ENCODE results near the gene MAP3K1. TPM values are rescaled to one million over a fixed set of nuclear protein-coding genes. Genes with fewer than 3 reads are reported as not detected.

Gene MAP3K1
- total RNA-seq, 1 experiment from 2014 or later = 26.1 TPM

DNA sequence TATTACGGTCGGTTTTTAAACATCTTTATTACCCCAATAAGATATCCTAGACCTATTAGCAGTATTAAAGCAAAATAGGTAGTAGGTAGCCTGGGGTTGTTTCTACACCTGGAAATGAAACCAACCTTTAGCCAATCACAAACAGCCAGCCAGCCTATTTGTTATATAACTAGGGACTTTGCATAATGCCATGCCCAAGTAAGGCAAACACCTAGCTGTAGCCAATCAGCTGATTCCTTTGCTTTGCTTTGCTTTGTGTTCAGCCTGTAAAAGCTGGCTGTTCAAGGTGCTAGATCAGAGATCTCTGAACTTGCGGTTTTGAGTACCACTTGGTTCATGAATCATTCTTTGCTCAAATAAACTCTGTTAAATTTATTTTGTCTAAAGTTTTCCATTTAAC, 47.6 kb downstream of the MAP3K1 start:
- Histone ChIP-seq H3F3A (ENCODE audit: insufficient read depth, low read depth) (peaks cover 4% of the 10 kb centered on the region; the same call in 1 of the 2 replicates), H3K9me3 (ENCODE audit: insufficient read depth, low read depth) (no peaks in the 10 kb centered on the region), H3K79me2 (ENCODE audit: low read depth) (peaks cover 16% of the 10 kb centered on the region), H3K27ac (no peak overlapping the region), H3K27me3 (ENCODE audit: insufficient read depth, low read depth) (no peaks in the 10 kb centered on the region), H3K4me2 (no peak overlapping the region), H3K4me3 (no peak overlapping the region), H3K9me2 (ENCODE audit: insufficient read depth) (no peaks in the 10 kb centered on the region), H4K20me1 (ENCODE audit: insufficient read depth) (no peaks in the 10 kb centered on the region), H2AFZ (no peak overlapping the region), H3K36me3 (ENCODE audit: low read depth) (peaks cover 54% of the 10 kb centered on the region), H3K4me1 (replicated peaks; ENCODE audit: insufficient read depth) (no peaks in the 10 kb centered on the region)
- DNase-seq = no peak
- TF ChIP-seq, protein P1, sequence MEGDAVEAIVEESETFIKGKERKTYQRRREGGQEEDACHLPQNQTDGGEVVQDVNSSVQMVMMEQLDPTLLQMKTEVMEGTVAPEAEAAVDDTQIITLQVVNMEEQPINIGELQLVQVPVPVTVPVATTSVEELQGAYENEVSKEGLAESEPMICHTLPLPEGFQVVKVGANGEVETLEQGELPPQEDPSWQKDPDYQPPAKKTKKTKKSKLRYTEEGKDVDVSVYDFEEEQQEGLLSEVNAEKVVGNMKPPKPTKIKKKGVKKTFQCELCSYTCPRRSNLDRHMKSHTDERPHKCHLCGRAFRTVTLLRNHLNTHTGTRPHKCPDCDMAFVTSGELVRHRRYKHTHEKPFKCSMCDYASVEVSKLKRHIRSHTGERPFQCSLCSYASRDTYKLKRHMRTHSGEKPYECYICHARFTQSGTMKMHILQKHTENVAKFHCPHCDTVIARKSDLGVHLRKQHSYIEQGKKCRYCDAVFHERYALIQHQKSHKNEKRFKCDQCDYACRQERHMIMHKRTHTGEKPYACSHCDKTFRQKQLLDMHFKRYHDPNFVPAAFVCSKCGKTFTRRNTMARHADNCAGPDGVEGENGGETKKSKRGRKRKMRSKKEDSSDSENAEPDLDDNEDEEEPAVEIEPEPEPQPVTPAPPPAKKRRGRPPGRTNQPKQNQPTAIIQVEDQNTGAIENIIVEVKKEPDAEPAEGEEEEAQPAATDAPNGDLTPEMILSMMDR (conservative IDR thresholded peaks at IDR 0.05) = no peak
- no peak for TF ChIP-seq EZH2 (IDR thresholded peaks at IDR 0.05; ENCODE audit: low read depth)
- ChIA-PET POLR2A (ENCODE audit: unreplicated experiment) (no interaction called here), CTCF (no interaction called here)
- no TSS peak for BruUV-seq (replicated peaks)
- intact Hi-C loops (cut with micrococcal nuclease; ENCODE audit: unreplicated experiment) = no loop called here

DNA sequence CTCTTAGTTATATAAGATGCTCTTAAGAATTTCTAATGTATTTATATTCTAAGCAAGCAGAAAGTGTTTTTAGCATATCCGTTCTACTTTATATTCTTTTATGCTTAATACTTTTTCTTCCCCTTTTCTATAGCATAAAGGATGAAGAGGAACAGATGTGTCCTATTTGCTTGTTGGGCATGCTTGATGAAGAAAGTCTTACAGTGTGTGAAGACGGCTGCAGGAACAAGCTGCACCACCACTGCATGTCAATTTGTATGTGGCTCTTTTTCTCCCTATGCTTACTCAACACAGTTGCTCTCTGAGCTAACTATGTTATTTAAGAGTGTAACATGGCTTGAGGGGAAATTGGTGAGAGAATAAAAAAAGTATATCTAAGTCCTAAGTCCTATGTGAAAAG, 56.4 kb downstream of the MAP3K1 start:
- no peaks in the 10 kb centered on the region for H3F3A ChIP-seq (ENCODE audit: insufficient read depth, low read depth)
- no peaks in the 10 kb centered on the region for H3K9me3 ChIP-seq (ENCODE audit: insufficient read depth, low read depth)
- no peaks in the 10 kb centered on the region for H3K27me3 ChIP-seq (ENCODE audit: insufficient read depth, low read depth)
- intact Hi-C loops (cut with micrococcal nuclease; ENCODE audit: unreplicated experiment) = loop anchor here (10.0 kb wide), 1 partner anchor 937 kb away; no protein-coding TSS in a partner anchor
- peaks cover 6% of the 10 kb centered on the region; the same call in 1 of the 2 replicates for H3K79me2 ChIP-seq (ENCODE audit: low read depth)
- H2AFZ ChIP-seq = no peak overlapping the region
- H3K36me3 ChIP-seq (ENCODE audit: low read depth) = peaks cover 68% of the 10 kb centered on the region
- no peaks in the 10 kb centered on the region for H3K9me2 ChIP-seq (ENCODE audit: insufficient read depth)
- H3K4me2 ChIP-seq = no peak overlapping the region
- no TSS peak for BruUV-seq (replicated peaks)
- no peak overlapping the region for H3K4me3 ChIP-seq
- TF ChIP-seq EZH2 (IDR thresholded peaks at IDR 0.05; ENCODE audit: low read depth) = no peak
- TF ChIP-seq, protein P1 (conservative IDR thresholded peaks at IDR 0.05) = no peak
- DNase-seq = no peak
- no peak overlapping the region for H3K27ac ChIP-seq
- POLR2A ChIA-PET (ENCODE audit: unreplicated experiment) = interaction anchor here (0.6 kb wide), 1 partner anchor 22 kb away, joined by 3 read pairs; no protein-coding TSS in a partner anchor
- CTCF ChIA-PET = no interaction called here
- H3K4me1 ChIP-seq (replicated peaks; ENCODE audit: insufficient read depth) = no peaks in the 10 kb centered on the region
- no peaks in the 10 kb centered on the region for H4K20me1 ChIP-seq (ENCODE audit: insufficient read depth)

DNA sequence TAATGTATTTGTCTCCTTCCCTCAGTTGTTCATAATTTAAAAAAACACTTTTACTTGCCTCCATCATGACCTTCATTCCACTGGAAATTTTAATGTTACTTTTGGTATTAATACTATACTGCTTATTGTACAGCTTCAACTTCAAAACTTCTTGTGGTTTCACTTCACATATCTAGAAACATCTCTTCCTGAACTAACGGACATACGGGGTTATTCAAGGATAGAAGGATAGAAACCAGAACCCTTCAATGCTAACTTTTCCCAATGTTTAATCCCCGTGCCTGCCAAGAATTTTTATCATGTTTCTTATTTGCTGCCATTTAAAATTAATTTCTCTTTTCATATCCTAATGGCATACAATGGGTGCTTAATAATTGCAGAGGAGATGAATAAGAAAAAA, 57.7 kb downstream of the MAP3K1 start:
- Histone ChIP-seq H3K36me3 (ENCODE audit: low read depth) (peaks cover 69% of the 10 kb centered on the region), H3K9me3 (ENCODE audit: insufficient read depth, low read depth) (no peaks in the 10 kb centered on the region), H3K4me1 (replicated peaks; ENCODE audit: insufficient read depth) (no peaks in the 10 kb centered on the region), H3K4me3 (no peak overlapping the region), H3K27me3 (ENCODE audit: insufficient read depth, low read depth) (no peaks in the 10 kb centered on the region), H3K79me2 (ENCODE audit: low read depth) (peaks cover 12% of the 10 kb centered on the region; the same call in 1 of the 2 replicates), H3K4me2 (no peak overlapping the region), H4K20me1 (ENCODE audit: insufficient read depth) (no peaks in the 10 kb centered on the region), H3F3A (ENCODE audit: insufficient read depth, low read depth) (no peaks in the 10 kb centered on the region), H2AFZ (no peak overlapping the region), H3K27ac (no peak overlapping the region), H3K9me2 (ENCODE audit: insufficient read depth) (no peaks in the 10 kb centered on the region)
- TF ChIP-seq EZH2 (IDR thresholded peaks at IDR 0.05; ENCODE audit: low read depth) = no peak
- TF ChIP-seq, protein P1 (conservative IDR thresholded peaks at IDR 0.05) = no peak
- intact Hi-C loops (cut with micrococcal nuclease; ENCODE audit: unreplicated experiment) = loop anchor here (10.0 kb wide), 1 partner anchor 938 kb away; no protein-coding TSS in a partner anchor
- POLR2A ChIA-PET (ENCODE audit: unreplicated experiment) = no interaction called here
- CTCF ChIA-PET = interaction anchor here (0.7 kb wide), 1 partner anchor 489 kb away, joined by 5 read pairs; no protein-coding TSS in a partner anchor
- DNase-seq = no peak
- BruUV-seq (replicated peaks) = no TSS peak
